OCI-LY7 (cell line): ENCODE measurements around the gene TBC1D10A. TPM values are rescaled to one million over a fixed set of nuclear protein-coding genes. Genes with fewer than 3 reads are reported as not detected.

Experiments
- BruUV-seq: library from RNA; stranded (reverse); fragments of 400-500 nt; replicated peaks from 2 replicates; lab custom pipeline; 2021; lab: Mats Ljungman, UMichigan
- CTCF ChIA-PET: fragments of 300-600 bp; sonication (Branson Sonifier 250); formaldehyde crosslinking; loops from one replicate; lab custom pipeline; 2022; ENCODE audit warnings: antibody characterized with exemption; ENCODE audit not compliant: unreplicated experiment; lab: Charles Lee
- POLR2A ChIA-PET: fragments of 300-600 bp; sonication (Branson Sonifier 250); formaldehyde crosslinking; loops from one replicate; lab custom pipeline; 2022; ENCODE audit warnings: antibody characterized with exemption; lab: Charles Lee
- DNase-seq: peaks from one replicate; pipeline ENCODE4 v3.0.0-alpha.2; 2015; ENCODE audit warnings: low spot score
- H2AFZ ChIP-seq: fragments of 200-600 bp; sonication (generic), shearing (Covaris generic); 2 replicates; pipeline ENCODE4 v1.6.1; 2014; ENCODE audit warnings: mild to moderate bottlenecking, antibody characterized with exemption, low read length, moderate library complexity
- H3K27ac ChIP-seq: fragments of 200-600 bp; sonication (generic); 2 replicates; pipeline ENCODE4 v1.5.1; 2014; ENCODE audit warnings: mixed run types, low read depth, mild to moderate bottlenecking, moderate library complexity, low read length, inconsistent platforms; ENCODE audit not compliant: poor library complexity, severe bottlenecking
- H3K36me3 ChIP-seq: fragments of 200-600 bp; sonication (generic); 2 replicates; pipeline ENCODE4 v1.6.1; 2014; ENCODE audit warnings: mild to moderate bottlenecking, antibody characterized with exemption, low read length, moderate library complexity, mixed read lengths; ENCODE audit not compliant: insufficient read depth
- H3K4me1 ChIP-seq: fragments of 200-600 bp; sonication (generic); 2 replicates; pipeline ENCODE4 v1.5.1; 2014; ENCODE audit warnings: mild to moderate bottlenecking, low read length; ENCODE audit not compliant: insufficient read depth, poor library complexity, severe bottlenecking
- H3K4me2 ChIP-seq: fragments of 200-600 bp; sonication (generic); 2 replicates; pipeline ENCODE4 v1.6.1; 2014; ENCODE audit warnings: mild to moderate bottlenecking, low read length
- H3K4me3 ChIP-seq: fragments of 200-600 bp; sonication (generic); 2 replicates; pipeline ENCODE4 v1.5.1; 2014; ENCODE audit warnings: mild to moderate bottlenecking, low read depth, low read length; ENCODE audit not compliant: poor library complexity, severe bottlenecking
- H3K79me2 ChIP-seq: fragments of 200-600 bp; sonication (generic); 2 replicates; pipeline ENCODE4 v1.6.1; 2016; ENCODE audit warnings: low read depth, mild to moderate bottlenecking, low read length, moderate library complexity, mixed read lengths; ENCODE audit not compliant: insufficient read depth
- H3K9me2 ChIP-seq: fragments of 200-600 bp; sonication (generic); 2 replicates; pipeline ENCODE4 v1.6.1; 2016; ENCODE audit warnings: mild to moderate bottlenecking, low read length, mixed read lengths; ENCODE audit not compliant: insufficient read depth
- H3K9me3 ChIP-seq: fragments of 200-600 bp; sonication (generic); 2 replicates; pipeline ENCODE4 v1.6.1; 2014; ENCODE audit warnings: mild to moderate bottlenecking, mixed run types, low read length, mixed read lengths
- H4K20me1 ChIP-seq: fragments of 200-600 bp; sonication (generic); 2 replicates; pipeline ENCODE4 v1.6.1; 2014; ENCODE audit warnings: mild to moderate bottlenecking, antibody characterized with exemption, low read length, moderate library complexity, mixed read lengths; ENCODE audit not compliant: insufficient read depth
- CTCF ChIP-seq: fragments of 200-600 bp; sonication (generic); conservative IDR thresholded peaks from 2 replicates; pipeline ENCODE4 v1.5.1; 2014; ENCODE audit warnings: mild to moderate bottlenecking, antibody characterized with exemption, low read length, moderate library complexity, mixed read lengths
- EZH2phosphoT487 ChIP-seq: fragments of 200-600 bp; sonication (generic); IDR thresholded peaks from 2 replicates; pipeline ENCODE4 v1.6.1; 2018; ENCODE audit warnings: low read depth, borderline replicate concordance, mild to moderate bottlenecking, mixed run types, antibody characterized with exemption, low read length, moderate library complexity, mixed read lengths
- intact Hi-C: fragments of 100-400 bp; cut with micrococcal nuclease; formaldehyde crosslinking; loops from one replicate; pipeline ENCODE4 v1.10.0; 2022; ENCODE audit not compliant: unreplicated experiment
- total RNA-seq, 2 experiments: library from RNA; depleted of rRNA in 1 of 2; stranded (reverse); fragments of >200 nt in 1 of 2; shearing (Covaris generic) in 1 of 2; gene quantifications; 2 replicates each; pipeline ENCODE4 v1.2.3, GENCODE V29; 2014 to 2022

TBC1D10A gene
- total RNA-seq, 2 experiments from 2014 or later: 15.1 to 16.2 TPM

- no peaks in the 10 kb centered on the region for H4K20me1 ChIP-seq
- ChIA-PET CTCF (no interaction called here), POLR2A (no interaction called here)
- H3K4me2 ChIP-seq: no peak overlapping the region
- H3K9me2 ChIP-seq: no peaks in the 10 kb centered on the region
- peaks cover 11% of the 10 kb centered on the region for H3K4me1 ChIP-seq
- no TSS peak for BruUV-seq
- H3K36me3 ChIP-seq: no peaks in the 10 kb centered on the region
- no peak overlapping the region for H3K27ac ChIP-seq
- DNase-seq: no peak
- no peaks in the 10 kb centered on the region for H3K79me2 ChIP-seq
- H3K4me3 ChIP-seq: no peak overlapping the region
- TF ChIP-seq EZH2phosphoT487: no peak
- no peak for TF ChIP-seq CTCF
- intact Hi-C loops: no loop called here
- H2AFZ ChIP-seq: no peak overlapping the region
- H3K9me3 ChIP-seq: no peaks in the 10 kb centered on the region
Observed at GRCh38 chr22:30274437-30274812, 52.3 kb downstream of the TBC1D10A start.

GRCh38 chr22:30273711-30274436 lies 52.9 kb downstream of the TBC1D10A start:
- no peak overlapping the region for H3K27ac ChIP-seq
- CTCF ChIA-PET: no interaction called here
- no TSS peak for BruUV-seq
- no peaks in the 10 kb centered on the region for H3K9me2 ChIP-seq
- no peak overlapping the region for H2AFZ ChIP-seq
- H3K36me3 ChIP-seq: no peaks in the 10 kb centered on the region; the same call in 1 of the 2 replicates
- intact Hi-C loops: no loop called here
- no peaks in the 10 kb centered on the region for H3K9me3 ChIP-seq
- H4K20me1 ChIP-seq: no peaks in the 10 kb centered on the region
- H3K4me3 ChIP-seq: no peak overlapping the region
- no peak overlapping the region for H3K4me2 ChIP-seq
- peaks cover 11% of the 10 kb centered on the region for H3K4me1 ChIP-seq
- TF ChIP-seq CTCF: no peak
- no peak for TF ChIP-seq EZH2phosphoT487
- H3K79me2 ChIP-seq: no peaks in the 10 kb centered on the region
- POLR2A ChIA-PET: interaction anchor here (0.6 kb wide), 1 partner anchor 183 kb away, joined by 4 read pairs; no protein-coding TSS in a partner anchor
- DNase-seq: no peak

GRCh38 chr22:30272781-30273601 lies 53.8 kb downstream of the TBC1D10A start:
- DNase-seq: no peak
- no peaks in the 10 kb centered on the region; the same call in 1 of the 2 replicates for H3K36me3 ChIP-seq
- peaks cover 11% of the 10 kb centered on the region for H3K4me1 ChIP-seq
- CTCF ChIA-PET: no interaction called here
- no peaks in the 10 kb centered on the region for H3K79me2 ChIP-seq
- BruUV-seq: no TSS peak
- H3K4me3 ChIP-seq: no peak overlapping the region
- H2AFZ ChIP-seq: no peak overlapping the region
- H4K20me1 ChIP-seq: no peaks in the 10 kb centered on the region
- H3K9me2 ChIP-seq: no peaks in the 10 kb centered on the region
- no peak overlapping the region for H3K27ac ChIP-seq
- POLR2A ChIA-PET: no interaction called here
- intact Hi-C loops: no loop called here
- H3K9me3 ChIP-seq: no peaks in the 10 kb centered on the region
- TF ChIP-seq EZH2phosphoT487 (no peak), CTCF (no peak)
- H3K4me2 ChIP-seq: no peak overlapping the region
